IPS-20b (cell line): ENCODE data around the gene ARL11.
"Not testable (repeated sequence)": the region's sequence is repeated elsewhere in the genome, so short reads cannot be mapped to it uniquely, and the experiment has no call there.

ENCODE experiments used
- H3K27ac ChIP-seq: one replicate; pipeline ENCODE4 v1.5.1; 2013; ENCODE audit warnings: low read length
- H3K27me3 ChIP-seq: 2 replicates; pipeline ENCODE4 v1.6.1; 2013; ENCODE audit warnings: mild to moderate bottlenecking, low read length, inconsistent platforms; ENCODE audit not compliant: insufficient read depth
- H3K36me3 ChIP-seq: 2 replicates; pipeline ENCODE4 v1.6.1; 2013; ENCODE audit warnings: low read depth, mild to moderate bottlenecking, inconsistent platforms, low read length, moderate library complexity; ENCODE audit not compliant: insufficient read depth
- H3K4me1 ChIP-seq: 2 replicates; pipeline ENCODE4 v1.6.1; 2013; ENCODE audit warnings: mild to moderate bottlenecking, control low read depth, inconsistent platforms, low read length, moderate library complexity; ENCODE audit not compliant: insufficient read depth
- H3K4me3 ChIP-seq: 2 replicates; pipeline ENCODE4 v1.5.1; 2013; ENCODE audit warnings: mild to moderate bottlenecking, low read length, inconsistent platforms
- H3K9ac ChIP-seq: 2 replicates; pipeline ENCODE4 v1.6.1; 2013; ENCODE audit warnings: low read depth, mild to moderate bottlenecking, inconsistent platforms, low read length, moderate library complexity
- H3K9me3 ChIP-seq: 2 replicates; pipeline ENCODE4 v1.6.1; 2013; ENCODE audit warnings: mild to moderate bottlenecking, low read depth, low read length, inconsistent platforms; ENCODE audit not compliant: insufficient read depth

ARL11 gene

DNA sequence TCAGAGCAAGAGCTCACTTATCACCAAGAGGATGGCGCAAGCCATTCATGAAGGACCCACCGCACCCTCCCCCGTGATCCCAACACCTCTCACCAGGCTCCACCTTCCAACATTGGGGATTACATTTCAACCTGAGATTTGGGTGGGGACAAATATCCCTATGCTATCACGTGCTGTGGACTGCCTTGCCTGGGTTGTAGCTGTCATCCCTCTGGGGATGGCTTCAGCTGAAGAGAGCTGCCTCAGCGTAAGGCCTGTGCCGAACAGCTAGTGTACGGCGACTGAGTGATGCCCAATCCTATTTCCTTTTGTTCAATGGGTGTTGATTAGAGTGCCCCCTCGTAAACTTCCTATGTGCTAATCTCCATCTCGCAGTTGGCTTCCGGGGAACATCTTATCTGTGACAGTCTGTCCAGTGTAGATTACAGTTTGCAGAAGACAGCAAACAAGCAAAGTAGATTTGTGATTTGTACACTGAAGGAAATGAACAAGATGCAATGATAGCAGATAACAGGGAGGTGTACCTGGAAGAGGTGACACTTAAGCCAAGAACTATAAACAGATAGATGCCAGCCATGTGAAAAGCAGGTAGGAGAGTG is 31.2 kb upstream of the ARL11 start:
- H3K9ac ChIP-seq = no peak overlapping the region
- H3K27ac ChIP-seq = no peak overlapping the region
- no peak overlapping the region for H3K4me3 ChIP-seq

DNA sequence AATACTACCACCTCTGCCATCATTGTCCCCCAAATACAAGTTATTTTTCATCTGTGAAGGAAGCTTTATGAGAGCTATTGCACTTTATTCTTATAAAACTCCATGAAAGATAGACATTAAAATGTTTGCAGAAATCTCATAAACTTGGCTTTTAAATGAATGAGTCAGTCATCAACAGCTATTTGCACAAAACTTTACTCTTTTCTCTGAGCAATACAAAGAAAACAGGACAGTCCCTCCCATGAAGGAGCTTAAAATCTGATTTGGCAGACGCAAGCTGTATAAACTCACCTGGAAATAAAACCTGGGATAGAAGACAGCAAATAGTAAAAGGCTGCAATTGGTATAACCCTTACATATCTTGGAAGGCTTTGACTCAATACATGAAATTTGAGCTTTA is 26.3 kb upstream of the ARL11 start:
- Histone ChIP-seq H3K9me3 (no peaks in the 10 kb centered on the region), H3K36me3 (no peaks in the 10 kb centered on the region), H3K27me3 (no peaks in the 10 kb centered on the region), H3K4me1 (no peaks in the 10 kb centered on the region), H3K27ac (no peak overlapping the region), H3K4me3 (no peak overlapping the region), H3K9ac (no peak overlapping the region)

More for the DNA sequence above, 31.2 kb upstream of the ARL11 start:
- Histone ChIP-seq H3K36me3 (no peaks in the 10 kb centered on the region), H3K27me3 (no peaks in the 10 kb centered on the region), H3K9me3 (no peaks in the 10 kb centered on the region), H3K4me1 (no peaks in the 10 kb centered on the region)

DNA sequence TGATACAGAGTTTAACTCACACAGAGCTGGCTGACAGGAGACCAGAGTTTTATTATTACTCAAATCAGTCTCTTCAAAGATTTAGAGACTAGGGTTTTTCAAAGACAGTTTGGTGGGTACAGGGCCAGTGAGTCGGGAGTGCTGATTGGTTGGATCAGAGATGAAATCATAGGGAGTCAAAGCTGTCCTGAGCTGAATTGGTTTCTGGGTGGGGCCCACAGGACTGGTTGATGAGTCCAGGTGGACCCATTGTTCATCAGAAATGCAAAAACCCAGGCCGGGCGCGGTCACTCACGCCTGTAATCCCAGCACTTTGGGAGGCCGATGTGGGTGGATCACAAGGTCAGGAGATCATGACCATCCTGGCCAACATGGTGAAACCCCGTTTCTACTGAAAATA is 25.7 kb upstream of the ARL11 start:
- H3K9ac ChIP-seq, H3K27ac ChIP-seq, H3K4me3 ChIP-seq, H3K4me1 ChIP-seq, H3K9me3 ChIP-seq, H3K27me3 ChIP-seq, H3K36me3 ChIP-seq: not testable (repeated sequence)

DNA sequence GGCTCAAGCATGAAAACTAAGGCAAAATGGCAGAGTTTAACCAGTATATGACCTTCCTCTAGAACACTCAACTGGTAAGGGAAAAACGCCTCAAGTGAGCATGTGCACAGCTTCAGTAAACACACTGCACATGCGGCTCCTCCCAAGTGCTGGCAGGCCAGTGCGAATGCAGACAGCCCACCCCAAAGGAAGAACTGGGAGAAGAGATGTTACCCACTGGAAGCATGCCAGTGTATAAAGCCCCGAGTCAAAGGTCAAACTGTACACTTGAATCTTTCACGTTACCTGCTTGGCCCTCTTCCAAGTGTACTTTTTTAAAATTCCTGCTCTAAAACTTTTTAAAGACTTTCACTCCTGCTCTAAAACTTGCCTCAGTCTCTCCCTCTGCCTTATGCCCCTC is 23.7 kb upstream of the ARL11 start:
- H3K9ac ChIP-seq = no peak overlapping the region
- H3K4me3 ChIP-seq = no peak overlapping the region
- no peaks in the 10 kb centered on the region for H3K9me3 ChIP-seq
- no peaks in the 10 kb centered on the region for H3K27me3 ChIP-seq
- H3K36me3 ChIP-seq = no peaks in the 10 kb centered on the region
- H3K27ac ChIP-seq = no peak overlapping the region
- no peaks in the 10 kb centered on the region for H3K4me1 ChIP-seq

DNA sequence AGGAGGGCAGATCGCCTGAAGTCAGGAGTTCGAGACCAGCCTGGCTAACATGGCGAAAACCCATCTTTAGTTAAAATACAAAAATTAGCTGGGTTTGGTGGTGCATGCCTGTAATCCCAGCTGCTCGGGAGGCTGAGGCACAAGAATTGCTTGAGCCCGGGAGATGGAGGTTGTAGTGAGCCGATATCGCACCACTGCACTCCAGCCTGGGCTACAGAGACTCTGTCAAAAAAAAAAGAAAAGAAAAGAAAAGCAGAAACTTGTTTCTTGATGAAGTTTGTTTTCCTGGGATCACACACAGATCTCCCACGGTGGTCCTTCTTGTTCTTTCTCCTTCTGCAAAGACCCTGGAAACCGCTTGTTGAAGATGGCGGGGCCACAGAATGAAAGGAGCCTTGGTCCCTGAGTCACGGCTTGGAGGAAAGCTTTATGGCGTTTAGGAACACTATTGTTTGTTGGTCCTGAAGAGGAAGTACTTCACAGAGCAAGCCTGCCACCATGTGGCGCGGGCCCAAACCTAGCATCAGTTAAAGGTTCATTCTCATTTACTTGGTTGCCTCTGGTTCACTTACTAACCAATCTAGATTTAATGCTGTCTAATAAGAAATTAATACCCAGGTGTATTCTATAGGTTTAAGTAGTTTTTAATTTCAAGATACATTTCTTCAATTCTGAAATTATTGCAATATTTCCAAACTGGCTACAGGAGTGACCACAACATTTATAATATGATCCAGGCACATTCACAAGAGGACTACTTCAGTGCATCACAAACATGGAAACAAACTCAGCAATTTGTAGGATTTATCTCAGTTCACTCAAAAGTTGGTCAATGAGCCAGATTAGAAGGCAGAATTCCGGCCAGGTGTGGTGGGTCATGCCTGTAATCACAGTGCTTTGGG is 21.3 kb upstream of the ARL11 start:
- H3K9me3 ChIP-seq = no peaks in the 10 kb centered on the region
- no peak overlapping the region for H3K27ac ChIP-seq
- H3K4me3 ChIP-seq = peak overlapping the region; percentile 21; the same call in 1 of the 2 replicates
- H3K9ac ChIP-seq = peak overlapping the region; percentile 51; the same call in 1 of the 2 replicates
- H3K4me1 ChIP-seq = no peaks in the 10 kb centered on the region
- H3K36me3 ChIP-seq = no peaks in the 10 kb centered on the region
- no peaks in the 10 kb centered on the region for H3K27me3 ChIP-seq

DNA sequence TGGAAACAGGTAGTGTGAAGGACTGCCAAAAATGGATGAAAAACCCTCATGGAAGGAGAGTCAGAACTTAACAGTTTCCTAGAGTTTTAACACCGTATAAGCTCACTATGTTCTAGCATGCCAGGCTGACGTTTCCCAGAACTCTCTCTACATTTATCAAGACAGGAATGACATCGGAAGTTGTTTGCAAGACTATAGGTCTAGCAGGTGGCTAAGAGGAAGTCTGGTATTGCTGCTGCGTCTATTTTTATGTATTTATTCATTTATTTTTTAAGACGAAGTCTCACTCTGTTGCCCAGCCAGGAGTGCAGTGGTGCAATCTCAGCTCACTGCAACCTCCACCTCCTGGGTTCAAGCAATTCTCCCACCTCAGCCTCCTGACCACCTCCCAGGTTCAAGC is 20.5 kb upstream of the ARL11 start:
- Histone ChIP-seq H3K4me3 (no peak overlapping the region), H3K9me3 (no peaks in the 10 kb centered on the region), H3K27ac (no peak overlapping the region), H3K36me3 (no peaks in the 10 kb centered on the region), H3K9ac (no peak overlapping the region), H3K4me1 (no peaks in the 10 kb centered on the region), H3K27me3 (no peaks in the 10 kb centered on the region)

DNA sequence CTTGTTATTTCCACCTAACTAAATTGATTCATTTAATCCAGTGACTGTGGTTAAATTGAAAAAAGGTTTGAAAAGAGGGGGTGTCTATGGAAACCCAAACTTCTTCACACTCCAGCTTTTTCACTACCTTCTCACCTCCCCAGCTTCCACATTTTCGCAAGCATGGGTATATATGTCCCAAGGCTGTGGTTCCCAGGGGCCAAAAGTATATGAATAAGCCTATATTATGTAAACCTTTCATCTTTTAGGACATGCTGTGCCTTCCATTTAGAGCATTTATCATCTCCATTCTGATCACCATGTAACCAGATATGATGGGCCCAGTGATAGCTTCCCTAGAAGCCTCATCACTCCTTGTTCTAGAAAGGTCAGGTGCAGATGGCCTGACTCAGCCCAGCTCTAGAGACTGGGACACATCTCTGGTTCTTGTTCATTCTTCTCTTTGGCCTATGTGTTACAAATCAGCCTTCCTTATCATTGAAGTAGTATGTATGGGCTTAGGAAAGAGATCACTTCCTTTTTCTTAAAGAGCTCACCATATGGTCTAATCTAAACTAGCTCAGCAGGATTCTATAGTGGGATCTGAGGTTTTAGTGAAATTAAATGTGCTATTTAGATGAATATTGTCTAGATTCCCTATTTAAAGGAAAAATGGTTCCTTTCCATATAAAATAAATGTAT is 19.5 kb upstream of the ARL11 start:
- Histone ChIP-seq H3K9ac (no peak overlapping the region), H3K27ac (no peak overlapping the region), H3K4me3 (no peak overlapping the region), H3K4me1 (no peaks in the 10 kb centered on the region), H3K9me3 (no peaks in the 10 kb centered on the region), H3K27me3 (no peaks in the 10 kb centered on the region), H3K36me3 (no peaks in the 10 kb centered on the region)

DNA sequence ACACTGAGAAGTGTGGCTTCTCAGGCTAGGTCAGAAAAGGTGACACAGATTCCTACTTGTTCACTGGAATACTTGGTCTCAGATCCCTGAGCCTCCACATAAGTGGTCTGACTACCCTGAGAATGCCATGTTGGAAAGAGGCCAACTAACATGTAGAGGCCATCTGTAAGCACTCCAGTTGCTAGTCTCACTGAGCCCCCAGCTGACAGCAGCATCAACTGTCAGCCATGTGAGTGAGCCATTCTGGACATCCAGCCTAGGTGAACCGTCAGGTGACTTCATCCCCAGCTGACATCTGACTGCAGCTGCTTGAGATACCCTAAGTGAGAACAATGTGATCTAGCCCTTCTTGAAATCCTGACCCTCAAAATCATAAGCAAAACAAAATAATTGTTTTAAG is 18.1 kb upstream of the ARL11 start:
- Histone ChIP-seq H3K27ac (no peak overlapping the region), H3K27me3 (no peaks in the 10 kb centered on the region), H3K4me1 (no peaks in the 10 kb centered on the region), H3K9ac (no peak overlapping the region), H3K4me3 (no peak overlapping the region), H3K9me3 (no peaks in the 10 kb centered on the region), H3K36me3 (no peaks in the 10 kb centered on the region)

DNA sequence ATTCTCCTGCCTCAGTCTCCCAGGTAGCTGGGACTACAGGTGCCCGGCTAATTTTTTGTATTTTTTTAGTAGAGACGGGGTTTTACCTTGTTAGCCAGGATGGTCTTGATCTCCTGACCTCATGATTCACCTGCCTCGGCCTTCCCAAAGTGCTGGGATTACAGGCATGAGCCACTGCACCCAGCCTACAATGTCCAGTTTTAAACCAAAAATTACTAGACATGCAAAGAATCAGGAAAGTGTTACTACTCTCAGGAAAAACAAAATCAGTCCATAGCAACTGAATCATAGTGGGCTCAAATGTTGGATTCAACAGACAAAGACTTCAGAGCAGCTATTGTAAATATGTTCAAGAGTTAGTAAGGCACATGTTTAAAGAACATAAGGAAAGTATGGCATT is 16.3 kb upstream of the ARL11 start:
- not testable (repeated sequence) for H3K27me3 ChIP-seq, H3K27ac ChIP-seq, H3K4me3 ChIP-seq, H3K9ac ChIP-seq, H3K4me1 ChIP-seq, H3K36me3 ChIP-seq, H3K9me3 ChIP-seq

DNA sequence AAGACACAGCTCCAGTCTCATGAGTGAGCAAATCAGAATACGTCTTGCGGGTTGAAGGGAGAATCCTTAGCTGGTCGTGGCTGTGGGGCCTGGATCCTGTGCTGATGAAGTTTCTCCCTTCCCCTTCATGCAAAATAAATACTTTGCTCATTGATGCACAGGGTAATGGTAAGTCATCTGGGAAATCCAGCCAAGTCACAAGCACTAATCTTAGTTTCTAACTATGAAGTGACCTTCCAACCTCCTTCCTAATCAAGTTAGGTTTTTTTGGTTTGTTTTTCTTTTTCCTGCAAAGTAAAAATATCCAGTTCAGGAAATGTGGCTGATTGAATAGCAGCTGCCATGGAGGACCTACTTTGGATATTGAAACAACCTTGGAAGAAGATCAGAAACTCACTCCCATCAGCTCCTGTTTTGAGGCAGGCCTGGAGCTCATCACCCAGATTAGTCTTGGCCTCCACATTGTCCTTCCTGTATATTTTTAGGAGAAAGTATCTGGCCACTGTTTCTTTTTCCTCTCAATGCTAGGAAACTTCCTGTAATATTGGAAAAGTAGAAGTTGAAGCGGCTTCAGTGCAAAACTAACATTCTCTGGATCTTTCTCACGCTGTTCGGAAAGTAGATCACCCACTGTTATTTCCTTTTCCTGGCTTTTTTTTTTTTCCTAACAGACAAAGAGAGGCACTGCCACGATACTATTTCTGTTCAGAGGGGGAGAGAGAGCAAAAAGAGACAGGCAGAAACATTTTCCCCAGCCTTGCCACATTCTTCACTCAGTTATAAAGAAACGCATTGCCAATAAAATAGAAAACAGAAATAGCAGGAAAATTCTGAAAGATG is 12.3 kb upstream of the ARL11 start:
- H3K36me3 ChIP-seq = no peaks in the 10 kb centered on the region
- no peak overlapping the region for H3K9ac ChIP-seq
- no peak overlapping the region for H3K27ac ChIP-seq
- H3K4me1 ChIP-seq = no peaks in the 10 kb centered on the region
- no peaks in the 10 kb centered on the region for H3K9me3 ChIP-seq
- no peak overlapping the region for H3K4me3 ChIP-seq
- H3K27me3 ChIP-seq = no peaks in the 10 kb centered on the region

DNA sequence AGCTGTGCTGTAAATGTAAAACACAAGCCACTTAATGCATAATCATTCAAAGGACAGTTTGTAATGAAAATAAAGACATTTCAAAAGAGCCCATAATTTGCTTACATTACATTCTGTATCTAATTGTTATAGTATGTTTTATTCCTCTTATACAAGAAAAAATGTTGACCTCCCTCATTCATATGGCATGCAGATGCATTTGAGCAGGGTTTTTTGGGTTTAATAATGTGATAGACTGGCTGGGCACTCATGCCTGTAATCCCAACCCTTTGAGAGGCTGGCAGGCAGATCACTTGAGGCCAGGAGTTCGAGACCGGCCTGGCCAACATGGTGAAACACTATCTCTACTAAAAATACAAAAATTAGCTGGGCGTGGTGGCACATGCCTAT is 11.6 kb upstream of the ARL11 start:
- no peak overlapping the region for H3K9ac ChIP-seq
- H3K4me3 ChIP-seq = no peak overlapping the region
- no peaks in the 10 kb centered on the region for H3K36me3 ChIP-seq
- H3K27me3 ChIP-seq = no peaks in the 10 kb centered on the region
- H3K9me3 ChIP-seq = no peaks in the 10 kb centered on the region
- no peak overlapping the region for H3K27ac ChIP-seq
- no peaks in the 10 kb centered on the region for H3K4me1 ChIP-seq
